Fibroblast of pulmonary artery (primary cell): ENCODE data around the gene SDK1.

Experiments
- DNase-seq: peaks from one replicate; pipeline ENCODE4 v3.0.0-alpha.2; 2010; ENCODE audit warnings: low read depth
- H3K4me3 ChIP-seq: replicated peaks from 2 replicates; pipeline ENCODE4 v1.5.1; 2011; ENCODE audit warnings: low read depth, mild to moderate bottlenecking, control low read depth, low read length, moderate library complexity
- TF ChIP-seq, protein P1 (sequence below): IDR thresholded peaks from 2 replicates; pipeline ENCODE4 v1.5.1; 2011; ENCODE audit warnings: mild to moderate bottlenecking, control low read depth, low read length, inconsistent platforms; ENCODE audit errors: missing control alignments

The SDK1 gene

DNA sequence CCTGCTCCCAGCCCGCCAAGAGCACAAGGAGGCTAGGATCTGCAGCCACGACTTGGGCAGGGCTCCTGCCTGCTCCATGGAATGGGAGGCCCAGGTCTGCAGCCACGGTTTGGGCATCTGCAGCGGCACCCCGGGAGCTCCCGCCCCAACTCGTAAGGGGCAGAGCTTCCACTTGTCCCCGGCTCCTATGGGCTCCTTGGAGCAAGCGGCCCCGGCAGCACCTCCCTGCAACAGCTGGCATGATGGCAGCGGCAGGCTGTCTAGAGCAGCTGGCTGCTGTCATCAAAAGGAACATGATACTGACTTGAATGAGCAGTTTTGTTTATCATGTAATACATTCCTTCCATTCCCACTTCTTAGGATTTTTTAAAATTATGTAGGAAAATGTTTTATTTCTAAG lies 697.0 kb downstream of the SDK1 start:
- peak; percentile 4 for DNase-seq
- TF ChIP-seq, protein P1, sequence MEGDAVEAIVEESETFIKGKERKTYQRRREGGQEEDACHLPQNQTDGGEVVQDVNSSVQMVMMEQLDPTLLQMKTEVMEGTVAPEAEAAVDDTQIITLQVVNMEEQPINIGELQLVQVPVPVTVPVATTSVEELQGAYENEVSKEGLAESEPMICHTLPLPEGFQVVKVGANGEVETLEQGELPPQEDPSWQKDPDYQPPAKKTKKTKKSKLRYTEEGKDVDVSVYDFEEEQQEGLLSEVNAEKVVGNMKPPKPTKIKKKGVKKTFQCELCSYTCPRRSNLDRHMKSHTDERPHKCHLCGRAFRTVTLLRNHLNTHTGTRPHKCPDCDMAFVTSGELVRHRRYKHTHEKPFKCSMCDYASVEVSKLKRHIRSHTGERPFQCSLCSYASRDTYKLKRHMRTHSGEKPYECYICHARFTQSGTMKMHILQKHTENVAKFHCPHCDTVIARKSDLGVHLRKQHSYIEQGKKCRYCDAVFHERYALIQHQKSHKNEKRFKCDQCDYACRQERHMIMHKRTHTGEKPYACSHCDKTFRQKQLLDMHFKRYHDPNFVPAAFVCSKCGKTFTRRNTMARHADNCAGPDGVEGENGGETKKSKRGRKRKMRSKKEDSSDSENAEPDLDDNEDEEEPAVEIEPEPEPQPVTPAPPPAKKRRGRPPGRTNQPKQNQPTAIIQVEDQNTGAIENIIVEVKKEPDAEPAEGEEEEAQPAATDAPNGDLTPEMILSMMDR = no peak
- no peak overlapping the region for H3K4me3 ChIP-seq

DNA sequence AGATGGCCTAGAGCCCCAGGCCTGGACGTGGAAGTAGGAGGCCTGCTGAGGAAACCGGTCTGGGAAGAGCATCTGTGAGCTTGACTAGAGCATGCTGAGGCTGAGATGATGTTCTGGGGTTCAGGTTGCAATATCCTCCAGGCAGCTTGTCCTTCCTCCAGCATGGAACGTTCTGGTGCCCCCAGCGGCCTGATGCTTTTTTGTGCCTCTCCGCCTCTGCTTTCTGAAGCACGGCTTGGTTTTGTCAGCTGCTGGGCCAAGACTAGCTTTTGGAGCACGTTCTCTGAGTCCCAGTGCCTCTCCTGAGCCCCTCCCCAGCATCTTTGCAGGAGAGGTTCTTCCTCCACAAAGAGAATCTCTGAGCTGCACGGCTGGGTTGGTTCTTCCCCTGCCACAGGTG lies 699.1 kb downstream of the SDK1 start:
- no peak for DNase-seq
- no peak overlapping the region for H3K4me3 ChIP-seq
- TF ChIP-seq, protein P1 = no peak

DNA sequence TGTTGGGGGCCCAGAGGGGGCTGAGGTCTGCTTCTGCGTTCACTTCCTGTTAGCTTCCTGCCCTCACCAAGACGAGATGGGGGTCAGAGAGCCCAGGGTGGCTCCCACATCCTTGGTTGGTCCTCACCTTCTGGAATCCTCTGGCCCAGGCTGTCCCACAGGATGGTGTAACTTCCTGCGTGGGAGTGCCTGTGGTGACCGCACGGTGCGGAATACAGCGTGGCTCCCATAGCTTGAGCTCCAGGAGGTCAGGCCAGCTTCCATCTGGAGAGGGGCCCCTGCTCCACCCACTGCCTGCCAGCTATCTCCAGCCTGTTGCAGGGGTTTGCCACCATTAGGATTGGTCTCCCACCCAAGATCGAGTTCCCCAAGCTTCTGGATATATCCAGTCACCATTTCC lies 699.9 kb downstream of the SDK1 start:
- no peak overlapping the region for H3K4me3 ChIP-seq
- no peak for DNase-seq
- TF ChIP-seq, protein P1 = no peak

DNA sequence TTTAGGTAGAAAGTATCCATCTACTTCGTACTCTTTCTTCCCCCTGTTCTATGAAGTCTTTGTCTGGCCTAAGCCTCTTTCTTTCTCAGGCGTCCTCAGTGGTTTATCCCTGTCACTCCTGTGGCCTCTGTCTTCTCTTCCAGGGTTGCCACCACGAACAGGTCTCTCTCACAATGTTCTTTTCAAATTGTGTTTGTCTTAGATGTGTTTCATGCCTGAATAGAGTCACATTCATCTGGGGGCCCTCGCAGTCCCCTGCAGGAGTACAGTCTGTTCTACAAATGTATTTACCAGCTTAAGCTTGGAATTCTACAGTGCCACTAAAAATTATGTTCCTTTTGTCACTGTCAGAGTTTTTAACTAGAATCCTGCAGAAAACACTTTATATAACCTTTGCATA lies 700.7 kb downstream of the SDK1 start:
- no peak for DNase-seq
- H3K4me3 ChIP-seq = no peak overlapping the region
- TF ChIP-seq, protein P1 = no peak

DNA sequence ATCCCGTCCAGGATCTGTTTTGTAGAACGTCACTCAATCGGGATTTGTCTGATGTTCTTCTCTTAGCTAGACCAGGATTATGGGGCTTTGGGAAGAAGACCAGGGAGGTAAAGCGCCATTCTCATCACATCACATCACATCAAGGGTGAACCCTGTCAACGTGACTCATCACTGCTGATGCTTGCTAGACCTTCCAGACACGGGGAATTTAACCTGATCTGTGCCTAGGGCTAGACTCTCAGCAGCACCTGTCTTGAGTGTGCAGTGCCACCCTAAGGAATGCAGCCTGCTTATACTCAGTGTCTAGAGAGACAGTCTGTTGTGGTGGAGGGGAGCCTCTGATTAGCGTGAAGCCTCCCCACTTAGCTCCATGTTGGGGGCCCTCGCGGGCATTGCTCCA lies 702.5 kb downstream of the SDK1 start:
- no peak overlapping the region for H3K4me3 ChIP-seq
- no peak for DNase-seq
- TF ChIP-seq, protein P1 = no peak

DNA sequence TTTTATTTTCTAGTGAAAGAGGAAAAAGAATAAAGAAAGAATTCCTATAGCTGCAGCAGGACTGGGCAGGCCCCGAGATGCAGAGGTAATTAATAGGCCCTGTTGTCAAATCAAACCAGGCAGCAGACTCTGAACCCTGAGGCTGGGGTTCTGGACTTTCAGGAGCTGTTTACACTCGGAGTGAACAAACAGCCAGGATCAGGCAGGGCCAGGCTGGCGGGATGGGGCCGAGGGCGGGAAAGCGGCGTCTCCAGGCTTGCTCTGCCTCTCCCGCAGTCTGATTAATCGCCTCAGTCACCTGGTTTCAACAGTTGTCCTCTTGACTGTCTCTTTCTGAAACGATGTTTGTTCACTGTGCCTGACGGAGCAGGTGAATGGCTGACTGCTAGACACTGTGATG lies 705.6 kb downstream of the SDK1 start:
- H3K4me3 ChIP-seq = no peak overlapping the region
- no peak for DNase-seq
- TF ChIP-seq, protein P1 = no peak

DNA sequence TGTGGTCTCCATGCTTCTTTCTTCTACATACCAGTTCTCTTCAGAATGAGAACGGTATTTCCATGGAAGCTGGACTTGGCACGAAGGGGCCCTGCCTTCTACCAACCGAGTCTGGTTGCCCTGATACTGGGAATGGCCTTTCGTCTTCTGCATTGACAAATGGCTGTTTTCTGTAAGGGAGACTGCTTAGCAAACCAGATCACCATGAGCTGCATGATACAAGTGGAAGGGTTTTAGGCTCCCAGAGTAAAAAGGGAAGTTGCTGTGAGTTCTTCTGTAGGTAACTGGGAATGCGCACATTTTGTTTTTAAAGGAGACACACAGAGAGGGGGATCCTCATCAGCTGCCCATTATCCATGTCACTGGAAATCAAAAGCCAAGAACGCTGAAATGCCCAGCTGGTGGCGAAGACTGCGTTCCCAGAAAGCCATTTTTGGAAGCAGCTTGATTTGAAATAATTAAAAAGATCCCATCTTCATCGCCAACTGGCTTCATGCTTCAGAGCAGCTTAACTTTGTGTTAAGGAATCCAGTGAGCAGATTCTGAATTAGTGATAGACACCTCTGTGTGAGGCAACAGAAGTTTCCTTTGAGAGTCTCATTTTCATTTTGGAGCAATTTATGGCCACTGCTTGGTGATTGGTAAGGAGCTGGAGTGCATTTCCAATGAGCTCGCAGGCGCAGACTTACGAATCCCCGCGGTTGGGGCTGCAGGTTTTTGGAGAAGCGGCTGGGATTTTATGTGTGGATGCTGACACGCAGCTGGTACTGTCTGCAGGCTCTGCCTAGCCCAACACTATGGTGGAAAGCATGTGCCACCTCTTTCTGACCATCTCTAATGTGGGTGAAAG lies 708.4 kb downstream of the SDK1 start:
- DNase-seq = no peak

More for the DNA sequence above, 708.4 kb downstream of the SDK1 start:
- TF ChIP-seq, protein P1 = no peak
- H3K4me3 ChIP-seq = no peak overlapping the region
